Common myeloid progenitor, CD34-positive (primary cell): Measurements from ENCODE around the gene SLC16A3.

Experiments
- CTCF ChIA-PET: fragments of 350-600 bp; sonication (Branson Sonifier 250); formaldehyde crosslinking; loops from one replicate; lab custom pipeline; 2021; ENCODE audit warnings: antibody characterized with exemption; lab: Charles Lee
- POLR2A ChIA-PET: fragments of 350-600 bp; sonication (Branson Sonifier 250); formaldehyde crosslinking; loops from one replicate; lab custom pipeline; 2021; ENCODE audit warnings: antibody characterized with exemption; lab: Charles Lee
- DNase-seq, 3 donors: peaks; one replicate each; pipeline versions ENCODE4 v3.0.0 to v3.0.0-alpha.2; 2013
- H3K27ac ChIP-seq, 2 experiments: 1 replicate in 1 of 2; 2 replicates in 1 of 2; pipeline ENCODE4 v1.7.0; 2013; ENCODE audit warnings: inconsistent platforms in 2 of 2, low read length in 2 of 2, mild to moderate bottlenecking in 2 of 2, low read depth in 1 of 2, moderate library complexity in 1 of 2; ENCODE audit not compliant: severe bottlenecking in 2 of 2, insufficient read depth in 1 of 2, poor library complexity in 1 of 2
- H3K27me3 ChIP-seq, 5 experiments: replicated peaks in 2 of 5; 1 replicate in 3 of 5; 2 replicates in 2 of 5; pipeline versions ENCODE4 v1.6.1 to v1.7.0; 2013; ENCODE audit warnings: low read length in 4 of 5, mild to moderate bottlenecking in 2 of 5, moderate library complexity in 2 of 5, inconsistent platforms in 1 of 5; ENCODE audit not compliant: insufficient read depth in 5 of 5, control insufficient read depth in 4 of 5
- H3K36me3 ChIP-seq, 4 experiments: 1 replicate in 2 of 4; 2 replicates in 2 of 4; pipeline versions ENCODE4 v1.6.1 to v1.7.0; 2013; ENCODE audit warnings: low read length in 3 of 4, control low read depth in 1 of 4, mild to moderate bottlenecking in 1 of 4; ENCODE audit not compliant: control insufficient read depth in 4 of 4, insufficient read depth in 4 of 4
- H3K4me1 ChIP-seq, 4 experiments: 1 replicate in 3 of 4; 2 replicates in 1 of 4; pipeline versions ENCODE4 v1.6.1 to v1.7.1; 2013; ENCODE audit warnings: low read length in 3 of 4, mild to moderate bottlenecking in 3 of 4, control low read depth in 1 of 4, inconsistent platforms in 1 of 4, moderate library complexity in 1 of 4; ENCODE audit not compliant: control insufficient read depth in 4 of 4, insufficient read depth in 4 of 4; ENCODE audit errors: control extremely low read depth in 1 of 4
- H3K4me3 ChIP-seq, 7 experiments: 1 replicate in 4 of 7; 2 replicates in 3 of 7; pipeline versions ENCODE4 v1.5.1 to v1.7.0; 2013; ENCODE audit warnings: mild to moderate bottlenecking in 7 of 7, low read length in 6 of 7, moderate library complexity in 6 of 7, inconsistent platforms in 2 of 7, low read depth in 2 of 7, control low read depth in 1 of 7; ENCODE audit not compliant: insufficient read depth in 4 of 7, control insufficient read depth in 1 of 7; ENCODE audit errors: extremely low read depth in 1 of 7
- H3K9me3 ChIP-seq, 5 experiments: 1 replicate in 4 of 5; 2 replicates in 1 of 5; pipeline versions ENCODE4 v1.6.1 to v1.7.1; 2013; ENCODE audit warnings: low read length in 4 of 5, mild to moderate bottlenecking in 2 of 5, inconsistent platforms in 1 of 5, low read depth in 1 of 5, moderate library complexity in 1 of 5; ENCODE audit not compliant: control insufficient read depth in 4 of 5, insufficient read depth in 2 of 5; ENCODE audit errors: control extremely low read depth in 1 of 5
- WGBS: methylation state at CpG from one replicate; pipeline ENCODE4 v1.1.5; 2013; ENCODE audit not compliant: insufficient coverage; 5-methylcytosine and 5-hydroxymethylcytosine counted together

Gene SLC16A3

GRCh38 chr17:82198092-82198491 is 30.8 kb upstream of the SLC16A3 start:
- Histone ChIP-seq H3K36me3 (peaks cover 4 to 46% (median 20%) of the 10 kb centered on the region in 4 experiments), H3K4me3 (no peak overlapping the region), H3K27me3 (no peaks in the 10 kb centered on the region), H3K9me3 (no peaks in the 10 kb centered on the region), H3K4me1 (peaks cover 0 to 23% (median 22%) of the 10 kb centered on the region in 4 experiments), H3K27ac (no peak overlapping the region)
- WGBS: 96% methylated on average over 2 of the region's 4 CpGs
- ChIA-PET POLR2A (no interaction called here), CTCF (no interaction called here)
- no peak for DNase-seq

GRCh38 chr17:82199496-82199895 is 29.3 kb upstream of the SLC16A3 start:
- no peak for DNase-seq
- peaks cover 0 to 25% (median 22%) of the 10 kb centered on the region in 4 experiments for H3K4me1 ChIP-seq
- H3K4me3 ChIP-seq: no peak overlapping the region
- no peaks in the 10 kb centered on the region for H3K9me3 ChIP-seq
- H3K27ac ChIP-seq: no peak overlapping the region
- WGBS: 95% methylated on average over 9 of the region's 12 CpGs
- CTCF ChIA-PET: interaction anchor here (0.8 to 1.7 kb wide), 5 partner anchors 8 to 45 kb away, joined by 3 to 4 read pairs (median 3); no protein-coding TSS in a partner anchor
- POLR2A ChIA-PET: no interaction called here
- H3K36me3 ChIP-seq: peaks cover 2 to 37% (median 13%) of the 10 kb centered on the region in 4 experiments
- no peaks in the 10 kb centered on the region for H3K27me3 ChIP-seq

- WGBS: 95% methylated on average over 16 of the region's 17 CpGs
- Histone ChIP-seq H3K27me3 (no peaks in the 10 kb centered on the region), H3K4me3 (no peak overlapping the region), H3K27ac (peak overlapping the region; percentile 20 to 49), H3K36me3 (peaks cover 0 to 31% (median 10%) of the 10 kb centered on the region in 4 experiments), H3K4me1 (peaks cover 0 to 26% (median 22%) of the 10 kb centered on the region in 4 experiments), H3K9me3 (no peaks in the 10 kb centered on the region)
- CTCF ChIA-PET: interaction anchor here (0.9 to 1.7 kb wide), 7 partner anchors 9 to 170 kb away, joined by 3 to 6 read pairs (median 4); partner anchors contain the start of gene CCDC57
- peak in 1 of 3 donors; percentile 17 for DNase-seq
- POLR2A ChIA-PET: interaction anchor here (1.1 to 1.2 kb wide), 2 partner anchors 17 to 31 kb away, joined by 3 to 5 read pairs; no protein-coding TSS in a partner anchor
These were observed 28.7 kb upstream of the SLC16A3 start for GRCh38 chr17:82200135-82200534.

GRCh38 chr17:82200743-82201497 is 27.9 kb upstream of the SLC16A3 start:
- H3K27me3 ChIP-seq: no peaks in the 10 kb centered on the region
- no peaks in the 10 kb centered on the region for H3K9me3 ChIP-seq
- H3K4me3 ChIP-seq: peak overlapping the region in 3 of 7 experiments; percentile 6 to 20 (median 11)
- peak overlapping the region in 1 of 2 experiments; percentile 49 for H3K27ac ChIP-seq
- DNase-seq: peak; percentile 80 to 97 (median 97)
- ChIA-PET POLR2A (interaction anchor here (0.9 to 1.2 kb wide), 3 partner anchors 16 to 97 kb away, joined by 3 to 5 read pairs (median 3); no protein-coding TSS in a partner anchor), CTCF (interaction anchor here (0.6 to 1.5 kb wide), 10 partner anchors 12 to 170 kb away, joined by 3 to 6 read pairs (median 4); partner anchors contain the start of genes CCDC57 and DCXR)
- peaks cover 0 to 34% (median 24%) of the 10 kb centered on the region in 4 experiments for H3K4me1 ChIP-seq
- 93% methylated on average over 3 of the region's 13 CpGs for WGBS
- peaks cover 0 to 24% (median 8%) of the 10 kb centered on the region in 4 experiments for H3K36me3 ChIP-seq

- no peaks in the 10 kb centered on the region for H3K27me3 ChIP-seq
- POLR2A ChIA-PET: interaction anchor here (0.9 to 1.2 kb wide), 2 partner anchors 30 to 97 kb away, joined by 3 to 5 read pairs; no protein-coding TSS in a partner anchor
- H3K4me1 ChIP-seq: peaks cover 2 to 40% (median 29%) of the 10 kb centered on the region in 4 experiments
- no peak for DNase-seq
- peak overlapping the region in 3 of 7 experiments; percentile 6 to 20 (median 11) for H3K4me3 ChIP-seq
- CTCF ChIA-PET: interaction anchor here (0.8 to 1.5 kb wide), 7 partner anchors 12 to 164 kb away, joined by 3 to 6 read pairs (median 3); partner anchors contain the start of genes CCDC57 and DCXR
- no peaks in the 10 kb centered on the region for H3K9me3 ChIP-seq
- peaks cover 0 to 18% (median 6%) of the 10 kb centered on the region in 4 experiments for H3K36me3 ChIP-seq
- no peak overlapping the region for H3K27ac ChIP-seq
- 97% methylated on average over 20 of the region's 23 CpGs for WGBS
These were observed 27.3 kb upstream of the SLC16A3 start for GRCh38 chr17:82201498-82201910.

- CTCF ChIA-PET: interaction anchor here (1.1 to 2.1 kb wide), 4 partner anchors 9 to 38 kb away, joined by 3 to 8 read pairs (median 4); partner anchors contain the start of gene CCDC57
- H3K27ac ChIP-seq: no peak overlapping the region
These were observed 25.9 kb upstream of the SLC16A3 start for GRCh38 chr17:82202981-82203380.

More at GRCh38 chr17:82202981-82203380, 25.9 kb upstream of the SLC16A3 start:
- peaks cover 0 to 8% (median under 1%) of the 10 kb centered on the region in 4 experiments for H3K36me3 ChIP-seq
- peak in 1 of 3 donors; percentile 10 for DNase-seq
- POLR2A ChIA-PET: interaction anchor here (0.6 kb wide), 1 partner anchor 113 kb away, joined by 4 read pairs; no protein-coding TSS in a partner anchor
- H3K4me1 ChIP-seq: peaks cover 2 to 41% (median 30%) of the 10 kb centered on the region in 4 experiments
- no peak overlapping the region for H3K4me3 ChIP-seq
- H3K27me3 ChIP-seq: no peaks in the 10 kb centered on the region
- WGBS: 49% methylated on average over 2 of the region's 10 CpGs
- H3K9me3 ChIP-seq: no peaks in the 10 kb centered on the region
